Measurements from ENCODE around the gene TRIM62.

DNA sequence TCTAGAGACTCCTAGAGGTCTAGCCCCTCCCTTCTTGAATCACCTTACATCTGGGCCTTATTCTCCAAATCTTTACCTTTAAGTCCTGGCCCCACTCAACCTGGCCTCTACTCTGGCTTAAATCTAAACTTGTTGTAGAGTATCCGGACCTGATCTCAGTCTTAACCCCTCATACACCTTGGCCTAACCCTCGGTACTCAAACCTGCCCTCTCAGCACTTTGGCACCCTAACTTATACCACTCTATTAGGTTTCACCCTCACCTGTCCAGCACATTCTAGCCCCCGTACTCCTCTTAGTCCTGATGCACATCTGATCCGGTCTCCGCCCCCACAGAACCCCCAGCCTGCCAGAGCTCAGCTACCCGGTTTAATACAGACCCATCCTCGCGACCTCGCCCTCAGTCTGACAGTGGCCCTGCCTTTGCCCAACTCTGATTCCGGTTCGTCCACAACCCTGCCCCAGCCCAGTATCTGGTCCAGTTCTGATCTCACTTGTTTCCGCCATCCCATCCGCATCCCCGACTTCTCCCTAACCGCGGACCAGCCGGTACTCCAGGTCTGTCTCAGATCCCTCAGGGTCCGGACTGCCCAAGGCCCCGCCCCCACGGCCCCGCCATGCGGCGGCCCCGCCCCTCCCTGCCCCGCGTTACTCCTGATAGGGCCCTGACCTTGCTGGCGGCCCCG is 1.5 kb downstream of the TRIM62 start:
- TF ChIP-seq, protein P1, sequence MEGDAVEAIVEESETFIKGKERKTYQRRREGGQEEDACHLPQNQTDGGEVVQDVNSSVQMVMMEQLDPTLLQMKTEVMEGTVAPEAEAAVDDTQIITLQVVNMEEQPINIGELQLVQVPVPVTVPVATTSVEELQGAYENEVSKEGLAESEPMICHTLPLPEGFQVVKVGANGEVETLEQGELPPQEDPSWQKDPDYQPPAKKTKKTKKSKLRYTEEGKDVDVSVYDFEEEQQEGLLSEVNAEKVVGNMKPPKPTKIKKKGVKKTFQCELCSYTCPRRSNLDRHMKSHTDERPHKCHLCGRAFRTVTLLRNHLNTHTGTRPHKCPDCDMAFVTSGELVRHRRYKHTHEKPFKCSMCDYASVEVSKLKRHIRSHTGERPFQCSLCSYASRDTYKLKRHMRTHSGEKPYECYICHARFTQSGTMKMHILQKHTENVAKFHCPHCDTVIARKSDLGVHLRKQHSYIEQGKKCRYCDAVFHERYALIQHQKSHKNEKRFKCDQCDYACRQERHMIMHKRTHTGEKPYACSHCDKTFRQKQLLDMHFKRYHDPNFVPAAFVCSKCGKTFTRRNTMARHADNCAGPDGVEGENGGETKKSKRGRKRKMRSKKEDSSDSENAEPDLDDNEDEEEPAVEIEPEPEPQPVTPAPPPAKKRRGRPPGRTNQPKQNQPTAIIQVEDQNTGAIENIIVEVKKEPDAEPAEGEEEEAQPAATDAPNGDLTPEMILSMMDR (IDR thresholded peaks at IDR 0.05) = no peak
- TF ChIP-seq POLR2A (IDR thresholded peaks at IDR 0.05) (no peak), EP300 (IDR thresholded peaks at IDR 0.05) (no peak), POLR2AphosphoS5 (IDR thresholded peaks at IDR 0.05) (no peak)

All from gastroesophageal sphincter (tissue), 3 donors.